ENCODE results near the gene RNASET2.

- TF ChIP-seq CTCF (IDR thresholded peaks at IDR 0.05 in 2 of 3, conservative IDR thresholded peaks at IDR 0.05 in 1 of 3; ENCODE audit: control insufficient read depth in 2 of 3, extremely low read depth in 1 of 3, insufficient read depth in 1 of 3, low read depth in 3 of 3, low read length in 3 of 3), result no peak
- no peak for TF ChIP-seq CBFB (IDR thresholded peaks at IDR 0.05; ENCODE audit: low read depth)
- TF ChIP-seq BHLHE40 (IDR thresholded peaks at IDR 0.05; ENCODE audit: borderline replicate concordance in 1 of 2, low read depth in 2 of 2, low read length in 1 of 2), result no peak
Measured at GRCh38 chr6:166907373-166907841, 48.9 kb downstream of the RNASET2 start.

Data from GM12878 (cell line).